ENCODE results near the gene CABLES1. TPM values are rescaled to one million over a fixed set of nuclear protein-coding genes. Genes with fewer than 3 reads are reported as not detected.

CABLES1 gene
- total RNA-seq, 1 donor from 2014 or later: 39.3 TPM

DNA sequence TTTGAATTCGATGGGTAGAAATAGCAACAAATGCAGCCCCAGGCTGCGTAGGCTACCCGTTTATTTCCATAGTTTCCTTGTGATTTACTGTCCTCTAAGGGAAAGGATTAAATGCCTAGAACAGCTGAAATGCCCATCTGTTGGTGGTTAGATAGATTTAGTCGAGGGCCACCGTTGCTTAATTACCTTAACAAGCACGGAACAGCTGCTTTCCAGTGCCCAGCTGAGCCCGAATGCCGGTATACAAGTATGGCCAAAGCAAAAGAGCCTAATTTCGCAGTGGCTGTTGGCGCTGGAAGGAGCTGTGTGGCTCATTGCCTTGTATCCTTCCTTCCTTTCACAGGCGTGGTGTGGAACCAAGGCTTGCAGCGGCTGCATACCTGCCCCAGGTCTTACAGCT, 109.1 kb downstream of the CABLES1 start:
- no peak overlapping the region for H3K27ac ChIP-seq
- H3K36me3 ChIP-seq: no peaks in the 10 kb centered on the region
- TF ChIP-seq POLR2A (IDR thresholded peaks at IDR 0.05) (no peak), POLR2AphosphoS5 (IDR thresholded peaks at IDR 0.05; ENCODE audit: insufficient read depth in 1 of 2, low read depth in 1 of 2) (no peak)
- TF ChIP-seq, protein P1, sequence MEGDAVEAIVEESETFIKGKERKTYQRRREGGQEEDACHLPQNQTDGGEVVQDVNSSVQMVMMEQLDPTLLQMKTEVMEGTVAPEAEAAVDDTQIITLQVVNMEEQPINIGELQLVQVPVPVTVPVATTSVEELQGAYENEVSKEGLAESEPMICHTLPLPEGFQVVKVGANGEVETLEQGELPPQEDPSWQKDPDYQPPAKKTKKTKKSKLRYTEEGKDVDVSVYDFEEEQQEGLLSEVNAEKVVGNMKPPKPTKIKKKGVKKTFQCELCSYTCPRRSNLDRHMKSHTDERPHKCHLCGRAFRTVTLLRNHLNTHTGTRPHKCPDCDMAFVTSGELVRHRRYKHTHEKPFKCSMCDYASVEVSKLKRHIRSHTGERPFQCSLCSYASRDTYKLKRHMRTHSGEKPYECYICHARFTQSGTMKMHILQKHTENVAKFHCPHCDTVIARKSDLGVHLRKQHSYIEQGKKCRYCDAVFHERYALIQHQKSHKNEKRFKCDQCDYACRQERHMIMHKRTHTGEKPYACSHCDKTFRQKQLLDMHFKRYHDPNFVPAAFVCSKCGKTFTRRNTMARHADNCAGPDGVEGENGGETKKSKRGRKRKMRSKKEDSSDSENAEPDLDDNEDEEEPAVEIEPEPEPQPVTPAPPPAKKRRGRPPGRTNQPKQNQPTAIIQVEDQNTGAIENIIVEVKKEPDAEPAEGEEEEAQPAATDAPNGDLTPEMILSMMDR (IDR thresholded peaks at IDR 0.05): no peak
- intact Hi-C loops (cut with DNase I): no loop called here
- H3K9me3 ChIP-seq: no peaks in the 10 kb centered on the region
- H3K4me1 ChIP-seq: no peaks in the 10 kb centered on the region
- no peaks in the 10 kb centered on the region for H3K27me3 ChIP-seq
- no peak overlapping the region for H3K4me3 ChIP-seq
- no peak for DNase-seq (ENCODE audit: extremely low spot score in 2 of 2)

DNA sequence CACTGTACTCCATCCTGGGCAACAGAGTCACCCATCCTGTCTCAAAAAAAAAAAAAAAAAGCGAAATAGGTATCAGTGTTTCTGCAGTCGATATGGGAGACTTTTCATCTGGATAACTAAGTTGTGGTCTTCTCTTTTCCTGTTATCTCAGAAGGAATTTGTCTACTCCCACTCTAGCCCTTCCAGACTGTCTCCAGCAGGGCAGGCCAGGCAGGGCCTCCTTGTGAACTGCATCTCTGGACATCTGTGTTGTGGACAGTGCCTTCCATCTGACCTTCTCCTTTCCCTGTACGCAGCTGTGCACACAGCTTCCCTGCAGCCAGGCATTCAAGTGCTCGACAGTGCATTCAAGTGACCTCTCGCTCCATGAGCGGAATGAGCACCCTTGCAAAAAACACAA, 110.2 kb downstream of the CABLES1 start:
- intact Hi-C loops (cut with DNase I): no loop called here
- TF ChIP-seq POLR2AphosphoS5 (IDR thresholded peaks at IDR 0.05; ENCODE audit: insufficient read depth in 1 of 2, low read depth in 1 of 2) (no peak), POLR2A (IDR thresholded peaks at IDR 0.05) (no peak)
- TF ChIP-seq, protein P1 (IDR thresholded peaks at IDR 0.05): no peak
- DNase-seq (ENCODE audit: extremely low spot score in 2 of 2): no peak
- no peaks in the 10 kb centered on the region for H3K27me3 ChIP-seq
- H3K4me1 ChIP-seq: peaks cover under 1% of the 10 kb centered on the region
- no peaks in the 10 kb centered on the region for H3K9me3 ChIP-seq
- H3K27ac ChIP-seq: no peak overlapping the region
- no peaks in the 10 kb centered on the region for H3K36me3 ChIP-seq
- H3K4me3 ChIP-seq: no peak overlapping the region

DNA sequence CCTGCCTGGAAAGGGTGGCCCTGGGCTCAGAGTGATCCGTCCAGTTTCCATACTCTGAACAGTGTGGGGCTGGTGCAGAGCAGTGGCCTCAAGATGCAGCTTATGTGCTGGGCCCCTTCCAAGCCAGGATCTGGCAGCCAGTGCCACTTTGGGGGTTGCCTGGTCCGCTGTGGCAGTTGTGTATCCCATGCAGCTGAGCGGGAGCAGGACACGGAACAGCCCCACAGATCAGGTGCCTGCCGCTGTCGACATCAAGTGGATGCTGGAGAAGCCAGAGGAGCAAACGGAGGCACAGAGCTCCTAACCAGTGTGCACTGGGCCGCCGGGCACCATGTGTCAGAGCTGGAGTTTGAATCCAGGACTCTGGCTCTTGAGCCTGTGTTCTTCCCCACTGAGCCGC, 112.0 kb downstream of the CABLES1 start:
- Histone ChIP-seq H3K36me3 (no peaks in the 10 kb centered on the region), H3K4me3 (no peak overlapping the region)
- intact Hi-C loops (cut with DNase I): no loop called here

DNA sequence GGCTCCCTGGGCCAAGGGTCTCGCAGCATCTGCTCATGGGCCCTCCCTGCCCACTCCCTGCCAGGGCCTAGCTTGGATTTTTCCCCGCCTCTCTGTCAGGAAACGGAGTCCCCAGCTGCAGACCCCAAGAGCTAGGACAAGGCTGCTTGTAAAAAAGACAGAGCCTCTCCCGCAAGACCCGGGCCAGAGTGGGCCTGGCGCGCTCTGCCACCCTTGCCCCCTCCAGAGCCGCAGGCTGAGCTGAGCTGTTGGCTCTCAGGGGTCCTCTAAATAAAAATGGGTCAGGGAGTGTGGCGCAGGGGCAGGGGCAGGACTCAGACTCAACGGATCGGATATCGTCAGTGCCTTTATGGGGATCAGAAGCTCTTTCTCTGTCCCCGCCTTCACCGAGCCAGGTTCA, 112.6 kb downstream of the CABLES1 start:
- intact Hi-C loops (cut with DNase I): no loop called here
- DNase-seq (ENCODE audit: extremely low spot score in 2 of 2): no peak
- H3K9me3 ChIP-seq: no peaks in the 10 kb centered on the region
- no peak overlapping the region for H3K4me3 ChIP-seq
- TF ChIP-seq POLR2AphosphoS5 (IDR thresholded peaks at IDR 0.05; ENCODE audit: insufficient read depth in 1 of 2, low read depth in 1 of 2) (no peak), POLR2A (IDR thresholded peaks at IDR 0.05) (no peak)
- H3K36me3 ChIP-seq: peaks cover 0 to 2% of the 10 kb centered on the region in 2 donors
- no peaks in the 10 kb centered on the region for H3K27me3 ChIP-seq
- H3K4me1 ChIP-seq: peaks cover 16% of the 10 kb centered on the region
- H3K27ac ChIP-seq: no peak overlapping the region

More for the DNA sequence above, 112.0 kb downstream of the CABLES1 start:
- Histone ChIP-seq H3K27ac (no peak overlapping the region), H3K9me3 (no peaks in the 10 kb centered on the region), H3K27me3 (no peaks in the 10 kb centered on the region), H3K4me1 (peaks cover 16% of the 10 kb centered on the region)
- TF ChIP-seq POLR2A (IDR thresholded peaks at IDR 0.05) (no peak), POLR2AphosphoS5 (IDR thresholded peaks at IDR 0.05; ENCODE audit: insufficient read depth in 1 of 2, low read depth in 1 of 2) (no peak)
- TF ChIP-seq, protein P1 (IDR thresholded peaks at IDR 0.05): no peak
- no peak for DNase-seq (ENCODE audit: extremely low spot score in 2 of 2)

DNA sequence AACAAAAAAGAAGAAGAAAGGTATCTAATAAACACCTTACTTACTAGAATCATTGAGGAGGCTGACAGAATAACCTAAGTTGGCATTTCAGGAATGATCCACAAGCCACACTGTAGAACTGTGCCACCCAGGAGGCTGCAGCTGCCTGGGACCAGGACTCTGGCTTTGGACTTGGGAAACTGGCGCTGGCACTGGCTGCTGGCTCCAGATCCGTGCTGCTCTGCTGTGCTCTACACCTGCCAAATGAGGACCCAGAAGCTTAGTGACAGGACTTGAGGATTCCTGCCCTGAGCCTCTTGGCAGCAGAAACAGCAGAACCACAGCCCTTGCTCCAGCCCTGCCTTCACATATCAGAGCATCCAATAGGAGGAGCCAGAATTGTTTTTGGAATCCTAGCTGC, 113.5 kb downstream of the CABLES1 start:
- DNase-seq (ENCODE audit: extremely low spot score in 2 of 2): no peak
- Histone ChIP-seq H3K9me3 (no peaks in the 10 kb centered on the region), H3K4me1 (peaks cover 16% of the 10 kb centered on the region), H3K27ac (no peak overlapping the region), H3K36me3 (peaks cover 0 to 6% of the 10 kb centered on the region in 2 donors), H3K4me3 (no peak overlapping the region), H3K27me3 (no peaks in the 10 kb centered on the region)
- TF ChIP-seq, protein P1 (IDR thresholded peaks at IDR 0.05): no peak
- intact Hi-C loops (cut with DNase I): no loop called here

DNA sequence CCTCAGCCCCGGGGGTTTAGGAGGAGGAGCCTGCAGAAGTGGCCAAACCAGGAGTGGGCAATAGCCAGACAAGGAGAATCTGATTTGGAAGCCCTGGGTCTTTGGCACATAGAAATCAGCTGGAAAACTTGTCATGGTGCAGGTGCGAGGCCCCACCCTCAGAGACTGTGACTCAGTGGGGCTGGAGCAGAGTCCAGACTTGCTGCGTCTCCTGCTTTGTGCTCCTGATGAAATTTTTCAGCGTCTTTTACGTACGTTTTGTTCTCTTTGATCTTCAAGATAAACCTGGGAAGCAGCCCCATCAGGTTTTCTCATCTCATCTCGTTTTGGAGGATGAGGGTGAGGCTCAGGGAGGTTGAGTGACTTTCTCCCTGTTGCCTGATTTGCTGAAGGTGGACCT, 114.1 kb downstream of the CABLES1 start:
- no peak for DNase-seq (ENCODE audit: extremely low spot score in 2 of 2)
- Histone ChIP-seq H3K36me3 (peaks cover 0 to 6% of the 10 kb centered on the region in 2 donors), H3K4me1 (peaks cover 16% of the 10 kb centered on the region), H3K27me3 (no peaks in the 10 kb centered on the region), H3K27ac (no peak overlapping the region), H3K9me3 (no peaks in the 10 kb centered on the region), H3K4me3 (no peak overlapping the region)
- intact Hi-C loops (cut with DNase I): no loop called here
- TF ChIP-seq POLR2AphosphoS5 (IDR thresholded peaks at IDR 0.05; ENCODE audit: insufficient read depth in 1 of 2, low read depth in 1 of 2) (no peak), POLR2A (IDR thresholded peaks at IDR 0.05) (no peak)
- TF ChIP-seq, protein P1 (IDR thresholded peaks at IDR 0.05): no peak

Measured in vagina (tissue), 2 donors.